Smooth muscle cell (in vitro differentiated cells): Measurements from ENCODE around the gene GTPBP6. TPM values are rescaled to one million over a fixed set of nuclear protein-coding genes. Genes with fewer than 3 reads are reported as not detected.
"Not testable (repeated sequence)": the region's sequence is repeated elsewhere in the genome, so short reads cannot be mapped to it uniquely, and the experiment has no call there.

Source experiments
- DNase-seq: peaks from one replicate; lab custom pipeline; 2025; ENCODE audit not compliant: unreplicated experiment; lab: John Stamatoyannopoulos, UW
- H2AFZ ChIP-seq: fragments of 200-600 bp; sonication (generic); 2 replicates; pipeline ENCODE4 v1.6.0; 2016; ENCODE audit warnings: antibody characterized with exemption, low read depth, mild to moderate bottlenecking
- H3F3A ChIP-seq: fragments of 200-600 bp; sonication (generic); 2 replicates; pipeline ENCODE4 v1.6.0; 2017; ENCODE audit warnings: antibody characterized with exemption, low read depth
- H3K27ac ChIP-seq: fragments of 200-600 bp; sonication (generic); 2 replicates; pipeline ENCODE4 v1.5.1; 2016; ENCODE audit warnings: low read depth, mild to moderate bottlenecking
- H3K27me3 ChIP-seq: fragments of 200-600 bp; sonication (generic); 2 replicates; pipeline ENCODE4 v1.6.1; 2016; ENCODE audit warnings: low read depth, mild to moderate bottlenecking
- H3K36me3 ChIP-seq: fragments of 200-600 bp; sonication (generic); 2 replicates; pipeline ENCODE4 v1.5.1; 2016; ENCODE audit warnings: low read depth
- H3K4me1 ChIP-seq: fragments of 200-600 bp; sonication (generic); 2 replicates; pipeline ENCODE4 v1.5.1; 2016; ENCODE audit warnings: low read depth
- H3K4me2 ChIP-seq: fragments of 200-600 bp; sonication (generic); 2 replicates; pipeline ENCODE4 v1.6.0; 2016; ENCODE audit warnings: mild to moderate bottlenecking
- H3K4me3 ChIP-seq: fragments of 200-600 bp; sonication (generic); 2 replicates; pipeline ENCODE4 v1.5.1; 2016; ENCODE audit warnings: mild to moderate bottlenecking
- H3K79me2 ChIP-seq: fragments of 200-600 bp; sonication (generic); 2 replicates; pipeline ENCODE4 v1.6.0; 2016; ENCODE audit warnings: low read depth, mild to moderate bottlenecking
- H3K9ac ChIP-seq: fragments of 200-600 bp; sonication (generic); 2 replicates; pipeline ENCODE4 v1.6.0; 2016; ENCODE audit warnings: low read depth
- H3K9me3 ChIP-seq: fragments of 200-600 bp; sonication (generic); replicated peaks from 2 replicates; pipeline ENCODE4 v1.5.1; 2016; ENCODE audit warnings: low read depth
- H4K20me1 ChIP-seq: fragments of 200-600 bp; sonication (generic); 2 replicates; pipeline ENCODE4 v1.6.0; 2016; ENCODE audit warnings: low read depth
- CTCF ChIP-seq: fragments of 200-600 bp; sonication (generic); IDR thresholded peaks from 2 replicates; pipeline ENCODE4 v1.5.1; 2017; ENCODE audit warnings: borderline replicate concordance, mild to moderate bottlenecking, antibody characterized with exemption; ENCODE audit not compliant: insufficient read depth, poor library complexity, severe bottlenecking
- WGBS: methylation state at CpG from one replicate; pipeline ENCODE4 v1.1.7; 2016; ENCODE audit warnings: low lambda C conversion rate; 5-methylcytosine and 5-hydroxymethylcytosine counted together
- polyA plus RNA-seq: library from polyadenylated mRNA; unstranded; fragments of >200 nt; fragmentation: Nextera tagmentation; extraction: Ambion mirVana; gene quantifications from 2 replicates; pipeline ENCODE4 v1.2.1, GENCODE V29; 2016
- total RNA-seq: library from RNA; depleted of rRNA; stranded (reverse); fragments of >200 nt; gene quantifications from 2 replicates; pipeline ENCODE4 v1.2.3, GENCODE V29; 2014

GTPBP6 gene
- total and polyA plus RNA-seq, 2 experiments from 2014 or later = 25.3 to 59.5 TPM

GRCh38 chrX:329291-329910, 10.8 kb upstream of the GTPBP6 start:
- Histone ChIP-seq H3K9ac (no peak overlapping the region), H4K20me1 (no peaks in the 10 kb centered on the region), H3K36me3 (no peaks in the 10 kb centered on the region), H3K9me3 (no peaks in the 10 kb centered on the region), H3F3A (no peaks in the 10 kb centered on the region), H3K79me2 (no peaks in the 10 kb centered on the region), H3K4me1 (peaks cover 3% of the 10 kb centered on the region), H2AFZ (no peak overlapping the region), H3K4me3 (no peak overlapping the region), H3K4me2 (no peak overlapping the region), H3K27ac (no peak overlapping the region), H3K27me3 (no peaks in the 10 kb centered on the region)
- TF ChIP-seq CTCF = no peak
- WGBS = 91% methylated on average over 15 of the region's 23 CpGs
- DNase-seq = no peak

- H4K20me1 ChIP-seq = peaks cover 1% of the 10 kb centered on the region
- no peak overlapping the region for H3K9ac ChIP-seq
- H3K4me2 ChIP-seq = no peak overlapping the region
- H3K9me3 ChIP-seq = no peaks in the 10 kb centered on the region
- no peak for DNase-seq
- no peak overlapping the region for H3K27ac ChIP-seq
- H3K36me3 ChIP-seq = no peaks in the 10 kb centered on the region
- WGBS = 90% methylated on average over 28 of the region's 33 CpGs
- no peak overlapping the region for H2AFZ ChIP-seq
- no peaks in the 10 kb centered on the region for H3K79me2 ChIP-seq
- H3F3A ChIP-seq = no peaks in the 10 kb centered on the region
- H3K4me1 ChIP-seq = peaks cover 3% of the 10 kb centered on the region
- no peak for TF ChIP-seq CTCF
- H3K27me3 ChIP-seq = no peaks in the 10 kb centered on the region
- H3K4me3 ChIP-seq = no peak overlapping the region
These were observed 9.1 kb upstream of the GTPBP6 start for GRCh38 chrX:327660-328126.

GRCh38 chrX:324664-325063, 6.1 kb upstream of the GTPBP6 start:
- not testable (repeated sequence) for H3K4me1 ChIP-seq, H3K9me3 ChIP-seq, H3K9ac ChIP-seq, H2AFZ ChIP-seq, DNase-seq, H3K27me3 ChIP-seq, H3K4me3 ChIP-seq, H3K4me2 ChIP-seq, H3K36me3 ChIP-seq, H3K79me2 ChIP-seq, H3K27ac ChIP-seq, H3F3A ChIP-seq
- WGBS = 88% methylated on average over 14 of the region's 14 CpGs
- peaks cover 13% of the 10 kb centered on the region for H4K20me1 ChIP-seq

- DNase-seq = no peak
- WGBS = 55% methylated on average over 38 of the region's 38 CpGs
- no peak overlapping the region for H3K9ac ChIP-seq
These were observed 5.4 kb upstream of the GTPBP6 start for GRCh38 chrX:323721-324628.

More at GRCh38 chrX:323721-324628, 5.4 kb upstream of the GTPBP6 start:
- Histone ChIP-seq H2AFZ (no peak overlapping the region), H3K9me3 (no peaks in the 10 kb centered on the region), H3K4me3 (no peak overlapping the region), H3K4me2 (no peak overlapping the region), H3F3A (peaks cover 3% of the 10 kb centered on the region), H3K27me3 (no peaks in the 10 kb centered on the region), H3K27ac (no peak overlapping the region), H4K20me1 (peaks cover 13% of the 10 kb centered on the region), H3K4me1 (peaks cover 5% of the 10 kb centered on the region), H3K79me2 (peaks cover 11% of the 10 kb centered on the region), H3K36me3 (no peaks in the 10 kb centered on the region)
- TF ChIP-seq CTCF = no peak
